ENCODE results near the gene CHCHD6. TPM values are rescaled to one million over a fixed set of nuclear protein-coding genes. Genes with fewer than 3 reads are reported as not detected.

The CHCHD6 gene
- total RNA-seq, 1 experiment from 2014 or later: 36.3 TPM

GRCh38 chr3:126915015-126915414, 211.0 kb downstream of the CHCHD6 start:
- Histone ChIP-seq H2AFZ (ENCODE audit: low read depth, low read length, poor library complexity, severe bottlenecking) (no peak overlapping the region), H3K4me1 (ENCODE audit: control insufficient read depth in 1 of 2, insufficient read depth in 2 of 2, low read length in 2 of 2) (peaks cover 2 to 49% of the 10 kb centered on the region in 2 experiments; a peak in 3 of 4 replicates), H3K4me2 (ENCODE audit: low read length) (no peak overlapping the region), H3K79me2 (ENCODE audit: insufficient read depth, low read length) (no peaks in the 10 kb centered on the region), H3K27me3 (ENCODE audit: insufficient read depth, low read length) (no peaks in the 10 kb centered on the region), H3K36me3 (ENCODE audit: control insufficient read depth in 1 of 2, insufficient read depth in 2 of 2, low read length in 2 of 2) (no peaks in the 10 kb centered on the region), H3K9ac (ENCODE audit: low read length) (no peak overlapping the region), H3K9me3 (ENCODE audit: control insufficient read depth in 1 of 2, insufficient read depth in 1 of 2, low read depth in 1 of 2, low read length in 2 of 2) (no peaks in the 10 kb centered on the region), H4K20me1 (ENCODE audit: insufficient read depth) (no peaks in the 10 kb centered on the region), H3K9me2 (ENCODE audit: insufficient read depth) (no peaks in the 10 kb centered on the region), H3K27ac (ENCODE audit: low read depth, low read length) (no peak overlapping the region), H3K4me3 (replicated peaks in 1 of 2; ENCODE audit: low read depth in 1 of 2, low read length in 2 of 2) (no peak overlapping the region)
- TF ChIP-seq ZNF274 (IDR thresholded peaks at IDR 0.05; ENCODE audit: low read depth, low read length) (no peak), EZH2 (IDR thresholded peaks at IDR 0.05) (no peak), CBX3 (IDR thresholded peaks at IDR 0.05; ENCODE audit: low read depth) (no peak), EZH2phosphoT487 (IDR thresholded peaks at IDR 0.05; ENCODE audit: borderline replicate concordance) (no peak), RAD21 (IDR thresholded peaks at IDR 0.05; ENCODE audit: low read depth) (no peak), JUND (IDR thresholded peaks at IDR 0.05) (no peak)
- ChIA-PET POLR2A (no interaction called here), CTCF (no interaction called here), RAD21 (ENCODE audit: low non-redundant PET in 1 of 2, low total read pairs in 2 of 2, uncharacterized antibody in 2 of 2, unreplicated experiment in 2 of 2) (no interaction called here)
- intact Hi-C loops (cut with micrococcal nuclease): no loop called here
- DNase-seq (ENCODE audit: low read depth, low spot score): no peak
- no TSS peak for BruUV-seq (replicated peaks)
- ATAC-seq: no peak

- POLR2A ChIA-PET: no interaction called here
- Histone ChIP-seq H3K9me2 (ENCODE audit: insufficient read depth) (no peaks in the 10 kb centered on the region), H3K36me3 (ENCODE audit: control insufficient read depth in 1 of 2, insufficient read depth in 2 of 2, low read length in 2 of 2) (no peaks in the 10 kb centered on the region), H3K9ac (ENCODE audit: low read length) (no peak overlapping the region), H4K20me1 (ENCODE audit: insufficient read depth) (no peaks in the 10 kb centered on the region), H3K79me2 (ENCODE audit: insufficient read depth, low read length) (no peaks in the 10 kb centered on the region), H2AFZ (ENCODE audit: low read depth, low read length, poor library complexity, severe bottlenecking) (no peak overlapping the region), H3K27me3 (ENCODE audit: insufficient read depth, low read length) (no peaks in the 10 kb centered on the region), H3K27ac (ENCODE audit: low read depth, low read length) (no peak overlapping the region), H3K4me1 (ENCODE audit: control insufficient read depth in 1 of 2, insufficient read depth in 2 of 2, low read length in 2 of 2) (peaks cover 0 to 35% of the 10 kb centered on the region in 2 experiments; a peak in 2 of 4 replicates), H3K4me2 (ENCODE audit: low read length) (no peak overlapping the region), H3K4me3 (replicated peaks in 1 of 2; ENCODE audit: low read depth in 1 of 2, low read length in 2 of 2) (no peak overlapping the region), H3K9me3 (ENCODE audit: control insufficient read depth in 1 of 2, insufficient read depth in 1 of 2, low read depth in 1 of 2, low read length in 2 of 2) (no peaks in the 10 kb centered on the region)
- DNase-seq (ENCODE audit: low read depth, low spot score) (no peak), ATAC-seq (no peak)
- RAD21 ChIA-PET (ENCODE audit: low non-redundant PET in 1 of 2, low total read pairs in 2 of 2, uncharacterized antibody in 2 of 2, unreplicated experiment in 2 of 2): no interaction called here
- intact Hi-C loops (cut with micrococcal nuclease): no loop called here
- BruUV-seq (replicated peaks): no TSS peak
- TF ChIP-seq SP1 (IDR thresholded peaks at IDR 0.05; ENCODE audit: low read depth): no peak
- TF ChIP-seq REST (IDR thresholded peaks at IDR 0.05; ENCODE audit: low read depth): no peak
- TF ChIP-seq EZH2 (IDR thresholded peaks at IDR 0.05): no peak
- no peak for TF ChIP-seq ZBTB33 (IDR thresholded peaks at IDR 0.05; ENCODE audit: extremely low read depth, insufficient replicate concordance, low read length)
- TF ChIP-seq POLR2AphosphoS5 (IDR thresholded peaks at IDR 0.05; ENCODE audit: low read depth, low read length): no peak
- no peak for TF ChIP-seq JUND (IDR thresholded peaks at IDR 0.05)
- no peak for TF ChIP-seq CEBPB (IDR thresholded peaks at IDR 0.05; ENCODE audit: low read depth)
- TF ChIP-seq EZH2phosphoT487 (IDR thresholded peaks at IDR 0.05; ENCODE audit: borderline replicate concordance): no peak
- TF ChIP-seq RAD21 (IDR thresholded peaks at IDR 0.05; ENCODE audit: low read depth): no peak
- TF ChIP-seq EGR1 (IDR thresholded peaks at IDR 0.05; ENCODE audit: low read depth): no peak
- no peak for TF ChIP-seq ATF3 (IDR thresholded peaks at IDR 0.05)
- TF ChIP-seq ELF1 (IDR thresholded peaks at IDR 0.05; ENCODE audit: borderline replicate concordance, low read depth): no peak
- CTCF ChIA-PET: no interaction called here
Observed at GRCh38 chr3:126916546-126916945, 212.5 kb downstream of the CHCHD6 start.

All from HCT116 (cell line).